Esophagus (tissue), 2 donors: ENCODE measurements around the gene PABPC1L. TPM values are rescaled to one million over a fixed set of nuclear protein-coding genes. Genes with fewer than 3 reads are reported as not detected.
"Not testable (repeated sequence)": the region's sequence is repeated elsewhere in the genome, so short reads cannot be mapped to it uniquely, and the experiment has no call there.

Source experiments
- H3K27ac ChIP-seq, 2 donors: one replicate each; pipeline ENCODE4 v1.5.1; 2013; ENCODE audit warnings: low read depth in 2 of 2, mild to moderate bottlenecking in 2 of 2, inconsistent platforms in 1 of 2, low read length in 1 of 2, moderate library complexity in 1 of 2
- H3K27me3 ChIP-seq, 2 donors: one replicate each; pipeline ENCODE4 v1.6.1; 2013; ENCODE audit warnings: low read length in 2 of 2, control low read depth in 1 of 2, mild to moderate bottlenecking in 1 of 2; ENCODE audit not compliant: insufficient read depth in 2 of 2, control insufficient read depth in 1 of 2
- H3K36me3 ChIP-seq, 2 donors: one replicate each; pipeline ENCODE4 v1.6.1; 2013; ENCODE audit warnings: low read length in 1 of 2; ENCODE audit not compliant: control insufficient read depth in 2 of 2, insufficient read depth in 2 of 2
- H3K4me1 ChIP-seq, 2 donors: one replicate each; pipeline ENCODE4 v1.6.1; 2013; ENCODE audit warnings: low read length in 1 of 2; ENCODE audit not compliant: control insufficient read depth in 2 of 2, insufficient read depth in 2 of 2
- H3K4me3 ChIP-seq, 2 donors: one replicate each; pipeline ENCODE4 v1.5.1; 2013; ENCODE audit warnings: low read length in 2 of 2, mild to moderate bottlenecking in 2 of 2, low read depth in 1 of 2, moderate library complexity in 1 of 2
- H3K9me3 ChIP-seq, 2 donors: one replicate each; pipeline ENCODE4 v1.6.1; 2013; ENCODE audit warnings: mild to moderate bottlenecking in 2 of 2, low read depth in 1 of 2, low read length in 1 of 2, moderate library complexity in 1 of 2; ENCODE audit not compliant: control insufficient read depth in 2 of 2, insufficient read depth in 1 of 2
- WGBS, 2 donors: extraction: QIAGEN DNeasy Blood & Tissue Kit; methylation state at CpG; one replicate each; pipeline ENCODE4 v1.1.7; 2013; 5-methylcytosine and 5-hydroxymethylcytosine counted together
- polyA plus RNA-seq, 2 donors: library from polyadenylated mRNA; stranded (reverse); fragments of 200-250 nt; gene quantifications; one replicate each; pipeline ENCODE4 v1.2.3, GENCODE V29; 2013
- donor health status: healthy with polysubstance abuse.
- donor health status: Bipolar disorder and iron deficiency.

PABPC1L gene
- polyA plus RNA-seq: 10 to 100 TPM; 12.1 to 31.6 TPM

DNA sequence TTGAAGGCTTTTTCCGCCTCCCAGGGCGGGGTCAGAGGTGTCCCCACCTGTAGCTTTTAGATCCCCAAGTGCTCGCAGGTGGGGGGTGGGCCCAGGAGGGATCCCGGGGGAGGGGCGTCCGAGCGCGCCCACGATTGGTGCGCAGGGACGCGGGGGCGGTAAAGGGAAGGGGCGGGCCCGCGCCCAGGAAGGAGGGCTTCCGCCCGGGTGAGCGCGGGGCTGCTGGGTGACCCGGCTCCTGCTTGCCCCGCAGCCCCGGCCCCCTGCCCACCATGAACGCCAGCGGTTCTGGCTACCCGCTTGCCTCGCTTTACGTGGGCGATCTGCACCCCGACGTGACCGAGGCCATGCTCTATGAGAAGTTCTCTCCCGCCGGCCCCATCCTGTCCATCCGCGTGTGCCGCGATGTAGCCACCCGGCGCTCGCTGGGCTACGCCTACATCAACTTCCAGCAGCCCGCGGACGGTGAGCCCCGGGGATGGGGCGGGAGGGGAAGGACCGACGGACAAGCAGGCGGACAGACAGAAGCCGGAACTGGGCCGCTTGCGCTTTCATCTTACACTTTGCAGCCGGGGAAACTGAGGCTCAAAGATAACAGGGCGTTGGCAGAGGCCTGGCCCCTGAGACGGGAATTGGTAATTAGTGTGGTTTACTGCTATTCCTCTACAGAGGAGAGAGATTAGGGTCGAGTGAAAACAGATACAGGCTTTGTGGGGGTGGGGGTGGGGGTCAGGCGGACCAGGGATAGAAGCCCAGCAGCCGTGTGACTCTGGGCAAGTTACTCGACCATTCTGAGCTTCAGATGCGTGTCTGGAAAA, at the start of gene PABPC1L:
PABPC1L (plus strand) TSS at position 189 of the 818 bp plus-strand sequence; CDS start at position 273, 84 bp downstream.
- peaks cover 4% of the 10 kb centered on the region in 2 donors for H3K36me3 ChIP-seq
- H3K27ac ChIP-seq: no peak within 1 kb of the TSS
- H3K4me3 ChIP-seq: peak within 1 kb of the TSS; percentile 48 to 69
- H3K9me3 ChIP-seq: no peaks in the 10 kb centered on the region
- WGBS, 2 donors: 2% methylated on average over 56 to 61 of the region's 61 CpGs
- H3K4me1 ChIP-seq: peaks cover 6 to 7% of the 10 kb centered on the region in 2 donors
- no peaks in the 10 kb centered on the region for H3K27me3 ChIP-seq

DNA sequence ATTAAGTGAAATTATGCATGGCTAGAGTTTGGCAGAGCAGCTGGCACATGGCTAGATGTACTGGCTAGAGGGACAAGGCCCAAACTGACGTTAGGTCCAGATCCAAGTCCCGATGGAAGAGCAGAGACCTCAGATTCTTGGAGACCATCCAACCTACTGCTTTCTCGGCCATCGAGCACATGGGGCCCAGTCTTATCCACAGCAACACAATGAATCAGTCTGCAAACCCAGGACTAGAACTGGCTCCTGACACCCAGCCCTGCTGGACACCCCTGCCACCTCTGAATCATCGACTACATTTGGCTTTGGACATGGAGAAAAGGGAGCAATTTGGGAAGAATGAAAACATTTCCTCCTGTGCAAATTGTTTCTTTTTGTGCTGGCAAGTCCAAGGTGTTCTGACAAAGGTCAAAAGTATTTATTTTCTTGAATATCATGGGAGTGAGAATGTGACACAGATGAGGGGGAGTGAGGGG, 48.3 kb upstream of the PABPC1L start:
- Histone ChIP-seq H3K36me3 (no peaks in the 10 kb centered on the region), H3K9me3 (no peaks in the 10 kb centered on the region), H3K27me3 (no peaks in the 10 kb centered on the region), H3K4me1 (peaks cover 2 to 3% of the 10 kb centered on the region in 2 donors), H3K4me3 (no peak overlapping the region), H3K27ac (no peak overlapping the region)
- WGBS, 2 donors: 23 to 24% methylated on average over 5 of the region's 5 CpGs

DNA sequence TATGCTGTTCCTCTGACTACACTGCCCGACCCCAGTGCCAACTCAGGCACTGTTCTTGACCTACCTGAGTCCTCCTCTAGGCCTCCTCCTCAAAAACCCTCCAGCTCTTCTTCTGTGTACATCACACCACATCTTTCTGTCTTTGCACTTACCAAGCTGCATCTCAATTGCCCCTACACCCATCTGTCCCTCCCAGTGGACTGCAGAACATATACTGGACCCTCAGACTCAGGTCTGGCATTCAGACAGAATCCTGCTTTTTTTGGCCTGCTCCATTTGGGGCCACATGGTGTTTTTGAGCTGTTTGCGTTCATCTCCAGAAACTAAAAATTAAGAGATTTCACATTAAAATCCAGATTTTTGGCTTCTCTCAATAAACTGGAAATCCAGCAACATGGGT, 47.6 kb upstream of the PABPC1L start:
- Histone ChIP-seq H3K27me3 (no peaks in the 10 kb centered on the region), H3K9me3 (no peaks in the 10 kb centered on the region), H3K27ac (no peak overlapping the region), H3K4me1 (peaks cover 2 to 3% of the 10 kb centered on the region in 2 donors), H3K36me3 (no peaks in the 10 kb centered on the region), H3K4me3 (no peak overlapping the region)
- 83 to 86% methylated on average over 2 of the region's 2 CpGs for WGBS, 2 donors

DNA sequence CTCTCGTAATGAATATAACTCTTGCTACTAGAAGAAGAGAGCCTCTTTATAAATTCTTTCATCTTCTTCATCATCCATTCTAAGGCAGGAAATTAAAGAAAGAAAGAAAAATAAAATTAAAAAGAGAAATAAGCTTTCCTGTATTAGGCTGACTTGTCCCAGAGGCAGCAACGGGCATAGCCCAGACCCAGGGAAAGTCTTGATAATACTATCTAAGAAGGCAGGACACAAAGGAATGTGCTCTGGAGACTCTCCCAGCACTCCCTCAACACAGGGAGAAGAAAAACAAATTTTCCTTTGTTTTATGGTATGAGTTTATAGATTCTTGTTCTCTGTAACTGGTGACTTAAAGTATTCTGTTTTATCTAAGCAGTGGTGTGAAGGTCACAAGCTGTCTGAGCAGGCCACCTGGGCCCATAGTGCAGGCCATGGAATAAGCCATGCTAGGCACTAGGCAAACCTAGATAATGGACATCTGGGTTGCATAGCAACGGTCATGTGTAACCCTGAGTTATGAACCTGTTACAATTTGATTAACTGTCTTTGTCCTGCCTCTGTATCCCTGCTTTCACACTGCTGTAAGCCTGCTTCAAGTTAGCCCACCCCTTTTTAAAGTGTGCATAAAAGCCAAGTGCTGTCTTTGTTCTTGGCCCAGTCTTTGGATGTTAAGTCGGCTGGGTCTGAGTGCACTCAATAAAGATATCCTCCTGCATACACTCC, 46.3 kb upstream of the PABPC1L start:
- peak overlapping the region in 1 of 2 donors; percentile 20 for H3K27ac ChIP-seq
- WGBS, 2 donors: 67 to 75% methylated on average over 4 of the region's 4 CpGs

DNA sequence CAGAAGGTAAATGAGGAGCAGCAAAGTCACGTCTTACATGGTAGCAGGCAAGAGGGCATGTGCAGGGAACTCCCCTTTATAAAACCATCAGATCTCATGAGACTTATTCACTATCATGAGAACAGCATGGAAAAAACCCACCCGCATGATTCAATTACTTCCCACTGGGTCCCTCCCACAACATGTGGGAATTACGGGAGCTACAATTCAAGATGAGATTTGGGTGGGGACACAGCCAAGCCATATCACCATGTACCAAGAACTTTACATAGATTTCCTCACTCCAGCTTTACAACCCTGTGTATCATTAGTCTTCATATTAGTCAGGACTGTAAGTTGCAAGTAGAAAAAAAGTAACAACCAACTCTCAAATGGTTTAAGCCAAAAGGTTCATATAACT, 45.4 kb upstream of the PABPC1L start:
- not testable (repeated sequence) for H3K9me3 ChIP-seq, H3K27ac ChIP-seq, H3K4me3 ChIP-seq, H3K27me3 ChIP-seq, H3K4me1 ChIP-seq, H3K36me3 ChIP-seq
- WGBS, 2 donors: 80 to 91% methylated on average over 3 of the region's 3 CpGs

More for the DNA sequence above, 46.3 kb upstream of the PABPC1L start:
- not testable (repeated sequence) for H3K9me3 ChIP-seq, H3K4me3 ChIP-seq, H3K27me3 ChIP-seq, H3K36me3 ChIP-seq, H3K4me1 ChIP-seq

DNA sequence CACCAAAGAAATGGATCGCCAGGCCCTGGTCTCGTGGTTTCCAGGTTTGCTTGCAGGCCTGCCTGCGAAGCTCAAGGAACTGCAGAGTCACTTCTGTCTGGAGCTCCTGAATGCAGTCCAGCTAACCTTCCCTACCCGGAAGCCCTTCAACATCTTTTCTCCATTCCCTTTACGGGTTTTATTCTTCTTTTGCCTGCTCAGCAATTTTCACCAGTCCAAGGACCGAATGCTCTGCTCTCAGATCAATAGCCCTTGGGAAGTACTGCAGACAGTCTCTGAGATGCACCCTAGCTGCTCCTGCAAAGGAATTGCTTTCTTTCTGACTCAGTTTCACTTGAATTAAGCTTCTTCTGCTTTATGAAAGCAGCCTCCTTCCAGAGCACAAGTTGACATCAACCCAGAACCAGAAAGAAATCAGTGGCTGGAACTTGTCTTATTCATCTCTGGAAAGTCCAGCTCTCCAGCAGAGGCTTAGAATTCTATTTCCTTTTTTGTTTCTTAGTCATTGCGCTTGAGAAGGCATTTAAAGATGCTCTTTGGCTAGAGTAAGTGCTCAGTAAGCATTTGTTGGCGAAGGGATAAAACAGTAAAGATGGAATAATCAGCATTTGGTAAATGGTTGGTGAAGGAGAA, 43.0 kb upstream of the PABPC1L start:
- H3K4me3 ChIP-seq: no peak overlapping the region
- no peaks in the 10 kb centered on the region for H3K36me3 ChIP-seq
- H3K4me1 ChIP-seq: peaks cover 0 to 3% of the 10 kb centered on the region in 2 donors
- H3K27me3 ChIP-seq: no peaks in the 10 kb centered on the region
- 77 to 78% methylated on average over 8 of the region's 8 CpGs for WGBS, 2 donors
- H3K27ac ChIP-seq: no peak overlapping the region
- H3K9me3 ChIP-seq: no peaks in the 10 kb centered on the region

DNA sequence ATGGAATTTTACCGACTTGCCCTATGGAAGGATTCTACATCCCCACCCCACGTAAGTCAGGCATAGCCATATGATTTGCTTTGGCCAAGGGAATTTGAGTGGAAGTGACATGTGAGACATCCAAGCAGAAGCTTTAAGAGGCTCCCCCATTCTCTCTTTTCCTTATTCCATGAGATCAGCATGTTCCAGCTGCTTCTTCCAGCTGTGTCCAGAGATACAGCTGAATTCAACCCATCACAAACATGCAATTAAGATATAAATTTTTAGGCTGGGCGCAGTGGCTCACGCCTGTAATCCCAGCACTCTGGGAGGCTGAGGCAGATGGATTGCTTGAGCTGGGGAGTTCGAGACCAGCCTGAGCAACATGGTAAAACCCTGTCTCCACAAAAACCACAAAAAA, 40.4 kb upstream of the PABPC1L start:
- WGBS, 2 donors: 65 to 70% methylated on average over 5 of the region's 5 CpGs
- H3K27me3 ChIP-seq: no peaks in the 10 kb centered on the region
- H3K36me3 ChIP-seq: no peaks in the 10 kb centered on the region
- no peaks in the 10 kb centered on the region for H3K4me1 ChIP-seq
- H3K27ac ChIP-seq: no peak overlapping the region
- H3K9me3 ChIP-seq: no peaks in the 10 kb centered on the region
- H3K4me3 ChIP-seq: no peak overlapping the region

DNA sequence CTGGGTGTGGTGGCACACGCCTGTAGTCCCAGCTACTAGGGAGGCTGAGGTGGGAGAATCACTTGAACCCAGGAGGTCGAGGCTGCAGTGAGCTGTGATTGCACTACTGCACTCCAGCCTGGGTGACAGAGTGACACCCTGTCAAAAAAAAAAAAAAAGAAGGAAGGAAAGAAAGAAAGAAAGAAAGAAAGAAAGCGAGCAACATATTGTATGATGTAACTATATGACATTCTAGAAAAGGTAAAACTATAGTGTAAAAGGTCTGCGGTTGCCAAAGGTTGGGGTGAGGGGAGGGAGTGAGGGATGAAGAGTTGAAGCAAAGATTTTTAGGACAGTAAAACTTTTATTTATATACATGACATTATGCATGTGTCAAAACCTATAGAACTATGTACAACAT, 27.5 kb upstream of the PABPC1L start:
- H3K4me1 ChIP-seq, H3K4me3 ChIP-seq, H3K27ac ChIP-seq, H3K27me3 ChIP-seq, H3K36me3 ChIP-seq, H3K9me3 ChIP-seq: not testable (repeated sequence)
- 92 to 93% methylated on average over 4 of the region's 4 CpGs for WGBS, 2 donors

DNA sequence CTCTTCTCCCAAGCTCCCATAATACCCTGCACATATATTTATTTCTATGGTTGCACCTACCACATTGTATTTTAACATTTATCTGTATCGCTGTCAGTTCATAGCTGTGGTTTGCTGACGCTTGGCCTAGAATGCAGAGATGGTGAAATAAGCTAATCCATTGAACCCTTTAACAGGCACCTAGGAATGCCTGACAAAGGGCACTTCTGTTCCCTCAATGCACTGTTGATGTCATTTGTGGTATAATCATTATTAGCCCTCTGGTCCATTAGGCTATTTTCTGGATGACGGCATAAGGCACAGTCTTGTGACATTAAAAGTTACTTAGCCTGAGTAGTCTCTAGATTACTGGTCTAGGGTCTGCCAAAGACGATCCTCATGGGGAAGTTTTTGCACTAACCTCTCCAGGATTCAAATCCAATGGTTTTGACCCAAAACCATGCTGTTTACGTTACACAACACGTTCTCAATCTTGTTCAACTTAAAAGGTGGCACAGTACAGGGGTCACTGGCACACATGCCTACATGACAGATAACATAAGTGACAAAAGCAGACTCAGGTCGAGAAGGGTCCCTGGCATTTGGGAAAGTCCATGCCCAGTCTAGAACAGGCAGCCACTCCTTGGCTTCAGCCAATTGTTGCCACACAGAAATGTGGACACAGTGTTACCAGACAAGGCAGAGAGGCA, 26.5 kb upstream of the PABPC1L start:
- WGBS, 2 donors: 87 to 90% methylated on average over 7 of the region's 7 CpGs
- no peaks in the 10 kb centered on the region for H3K27me3 ChIP-seq
- no peak overlapping the region for H3K27ac ChIP-seq
- no peaks in the 10 kb centered on the region for H3K36me3 ChIP-seq
- H3K4me1 ChIP-seq: peaks cover 0 to 2% of the 10 kb centered on the region in 2 donors
- H3K9me3 ChIP-seq: no peaks in the 10 kb centered on the region
- no peak overlapping the region for H3K4me3 ChIP-seq
